GM06990 (cell line): ENCODE data around the gene GNG7.
A peak's percentile ranks its signal among the peaks of the same experiment; 100 is the strongest.
"Not testable (repeated sequence)": the region's sequence is repeated elsewhere in the genome, so short reads cannot be mapped to it uniquely, and the experiment has no call there.

Experiments used
- DNase-seq: peaks from one replicate; pipeline ENCODE4 v3.0.0-alpha.2; 2011; ENCODE audit not compliant: insufficient read length; ENCODE audit errors: extremely low read depth
- H3K27me3 ChIP-seq: replicated peaks from 2 replicates; pipeline ENCODE4 v1.6.0; 2011; ENCODE audit warnings: low read length; ENCODE audit not compliant: control insufficient read depth, insufficient read depth
- H3K36me3 ChIP-seq: 2 replicates; pipeline ENCODE4 v1.5.1; 2011; ENCODE audit warnings: low read length; ENCODE audit not compliant: control insufficient read depth, insufficient read depth
- H3K4me3 ChIP-seq: replicated peaks from 2 replicates; pipeline ENCODE4 v1.5.1; 2011; ENCODE audit warnings: low read depth, mild to moderate bottlenecking, control low read depth, low read length
- CTCF ChIP-seq: IDR thresholded peaks from 2 replicates; pipeline ENCODE4 v1.5.1; 2011; ENCODE audit warnings: low read length, control low read depth, mild to moderate bottlenecking, inconsistent platforms; ENCODE audit not compliant: insufficient read depth, poor library complexity, severe bottlenecking

GNG7 gene

DNA sequence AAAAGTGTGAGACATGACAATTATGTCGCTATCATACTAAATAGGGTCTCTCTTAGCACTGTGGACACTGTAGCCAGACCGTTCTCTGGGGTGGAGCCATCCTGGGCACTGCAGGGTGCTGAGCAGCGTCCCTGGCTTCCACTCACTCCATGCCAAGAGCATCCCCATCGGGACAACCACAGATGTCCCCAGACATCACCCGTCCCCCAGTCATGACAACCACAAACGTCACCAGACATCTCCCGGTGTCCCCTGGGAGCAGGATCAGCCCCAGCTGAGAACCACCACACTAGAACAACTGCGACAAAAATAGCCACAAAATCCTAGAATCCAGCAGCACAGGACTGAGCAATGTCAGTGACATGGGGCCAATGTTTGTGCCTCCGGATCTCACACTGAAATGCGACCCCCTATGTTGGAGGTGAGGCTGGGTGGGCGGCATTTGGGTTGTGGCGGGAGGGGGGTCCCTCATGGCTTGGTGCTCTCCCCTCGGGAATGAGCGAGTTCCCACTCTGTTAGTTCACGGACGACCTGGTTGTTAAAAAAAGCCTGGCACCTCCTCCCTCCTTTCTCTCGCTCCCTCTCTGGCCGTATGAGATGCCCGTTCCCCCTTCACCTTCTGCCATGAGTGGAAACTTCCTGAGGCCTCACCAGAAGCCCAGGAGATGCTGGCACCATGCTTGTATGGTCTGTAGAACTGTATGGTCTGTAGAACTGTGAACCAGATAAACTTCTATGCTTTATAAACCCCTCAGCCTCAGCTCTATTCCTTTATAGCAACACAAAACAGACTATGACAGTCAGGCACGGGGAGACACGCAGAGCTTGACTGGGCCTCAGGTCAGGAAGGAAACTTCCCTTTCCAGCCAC lies 132.7 kb downstream of the GNG7 start:
- no peak for TF ChIP-seq CTCF
- Histone ChIP-seq H3K27me3 (no peaks in the 10 kb centered on the region), H3K4me3 (no peak overlapping the region), H3K36me3 (no peaks in the 10 kb centered on the region; the same call in 1 of the 2 replicates)
- no peak for DNase-seq

DNA sequence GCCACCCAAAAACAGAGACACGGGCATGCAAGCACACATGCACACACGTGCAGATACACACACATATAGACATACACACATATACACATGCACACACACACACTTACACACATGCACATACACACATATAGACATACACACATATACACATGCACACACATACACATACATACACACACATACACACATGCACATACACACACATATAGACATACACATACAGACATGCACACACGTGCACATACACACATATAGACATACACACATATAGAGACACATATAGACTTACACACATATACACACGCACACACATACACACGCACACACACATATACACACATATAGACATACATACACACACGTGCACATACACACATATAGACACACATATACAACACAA lies 134.5 kb downstream of the GNG7 start:
- H3K4me3 ChIP-seq, result no peak overlapping the region
- no peaks in the 10 kb centered on the region for H3K27me3 ChIP-seq
- TF ChIP-seq CTCF, result no peak
- H3K36me3 ChIP-seq, result no peaks in the 10 kb centered on the region; the same call in 1 of the 2 replicates
- no peak for DNase-seq

- no peak for DNase-seq
- no peaks in the 10 kb centered on the region; the same call in 1 of the 2 replicates for H3K36me3 ChIP-seq
- no peaks in the 10 kb centered on the region for H3K27me3 ChIP-seq
- no peak for TF ChIP-seq CTCF
- no peak overlapping the region for H3K4me3 ChIP-seq
Observed at GRCh38 chr19:2567580-2567979, 134.9 kb downstream of the GNG7 start.

DNA sequence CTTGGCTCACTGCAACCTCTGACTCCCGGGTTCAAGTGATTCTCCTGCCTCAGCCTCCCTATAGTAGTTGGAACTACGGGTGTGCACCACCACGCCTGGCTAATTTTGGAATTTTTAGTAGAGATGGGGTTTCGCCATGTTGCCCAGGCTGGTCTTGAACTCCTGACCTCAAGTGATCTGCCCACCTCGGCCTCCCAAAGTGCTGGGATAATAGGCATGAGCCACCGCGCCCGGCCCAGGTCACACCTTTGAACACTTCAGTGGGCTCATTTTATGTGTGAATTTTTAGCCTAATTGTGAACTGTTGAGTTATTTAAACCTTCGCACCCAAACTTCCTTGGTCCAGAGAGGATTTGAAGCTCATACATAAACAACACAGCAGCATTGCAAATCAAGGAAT lies 138.9 kb downstream of the GNG7 start:
- H3K4me3 ChIP-seq, DNase-seq, H3K36me3 ChIP-seq, H3K27me3 ChIP-seq: not testable (repeated sequence)

DNA sequence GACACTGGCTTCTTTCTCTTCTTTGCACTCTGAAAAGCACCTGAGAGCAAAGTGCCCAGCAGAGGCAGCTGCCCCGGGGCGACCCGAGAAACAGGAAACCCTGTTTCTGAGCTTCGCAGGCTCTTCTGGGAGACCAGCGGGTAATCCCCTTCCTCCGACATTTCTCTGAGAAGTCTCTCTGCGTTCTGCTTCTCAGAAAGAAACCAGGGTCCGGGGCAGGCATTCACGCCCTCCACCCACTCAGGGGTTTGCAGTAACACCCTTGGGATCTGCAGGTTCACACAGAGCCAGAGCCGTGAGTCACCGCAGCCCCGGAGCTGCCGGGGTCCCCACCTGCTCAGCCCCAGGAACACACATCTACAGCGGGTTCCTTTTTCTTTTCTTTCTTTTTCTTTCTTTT lies 140.6 kb downstream of the GNG7 start:
- Histone ChIP-seq H3K4me3 (peak overlapping the region; percentile 59), H3K27me3 (no peaks in the 10 kb centered on the region), H3K36me3 (no peaks in the 10 kb centered on the region)
- TF ChIP-seq CTCF, result peak; percentile 9
- DNase-seq, result peak; percentile 91

DNA sequence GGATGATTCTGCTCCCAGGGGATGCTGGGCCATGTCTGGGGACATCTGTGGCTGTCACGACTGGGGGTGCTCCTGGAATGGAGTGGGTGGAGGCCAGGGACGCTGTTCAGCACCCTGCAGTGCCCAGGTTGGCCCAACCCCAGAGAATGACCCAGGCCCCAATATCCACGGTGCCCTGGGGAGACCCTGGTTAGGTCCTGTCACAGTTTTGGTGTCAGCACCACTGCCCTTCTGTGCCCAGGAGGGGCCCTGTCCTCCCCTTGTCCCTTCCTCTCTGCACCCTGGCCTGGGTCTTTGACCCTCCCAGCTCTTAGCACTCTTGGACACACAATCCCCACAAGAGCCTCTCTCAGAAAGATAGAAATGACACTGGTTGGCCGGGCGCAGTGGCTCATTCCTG lies 141.3 kb downstream of the GNG7 start:
- DNase-seq, result no peak
- H3K4me3 ChIP-seq, result peak overlapping the region; percentile 23; the same call in 1 of the 2 replicates

More for the DNA sequence above, 141.3 kb downstream of the GNG7 start:
- TF ChIP-seq CTCF, result no peak
- no peaks in the 10 kb centered on the region for H3K36me3 ChIP-seq
- H3K27me3 ChIP-seq, result no peaks in the 10 kb centered on the region
